Fibroblast of pulmonary artery (primary cell): ENCODE data around the gene PPIL1.

ENCODE experiments used
- DNase-seq: peaks from one replicate; pipeline ENCODE4 v3.0.0-alpha.2; 2010; ENCODE audit warnings: low read depth
- H3K4me3 ChIP-seq: replicated peaks from 2 replicates; pipeline ENCODE4 v1.5.1; 2011; ENCODE audit warnings: low read depth, mild to moderate bottlenecking, control low read depth, low read length, moderate library complexity
- TF ChIP-seq, protein P1 (sequence below): IDR thresholded peaks from 2 replicates; pipeline ENCODE4 v1.5.1; 2011; ENCODE audit warnings: mild to moderate bottlenecking, control low read depth, low read length, inconsistent platforms; ENCODE audit errors: missing control alignments

Gene PPIL1

DNA sequence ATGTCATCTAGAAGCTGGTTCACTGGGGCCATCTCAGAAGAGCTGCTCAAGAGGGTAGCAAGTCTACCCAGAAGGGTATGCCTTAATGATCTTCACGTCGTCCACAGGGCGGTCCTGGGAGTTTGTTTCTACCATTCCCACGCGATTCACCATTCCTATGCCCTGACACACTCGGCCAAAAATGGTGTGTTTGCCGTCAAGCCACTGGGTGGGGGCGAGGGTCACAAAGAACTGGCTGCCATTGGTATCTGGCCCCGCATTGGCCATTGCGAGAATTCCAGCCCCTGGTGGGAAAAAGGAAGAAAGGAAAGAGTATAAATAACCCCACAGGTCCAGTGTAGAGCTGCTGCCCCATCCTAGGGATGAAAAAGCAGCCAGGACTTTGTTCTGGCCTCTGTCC is 18.9 kb downstream of the PPIL1 start:
- DNase-seq: no peak
- TF ChIP-seq, protein P1, sequence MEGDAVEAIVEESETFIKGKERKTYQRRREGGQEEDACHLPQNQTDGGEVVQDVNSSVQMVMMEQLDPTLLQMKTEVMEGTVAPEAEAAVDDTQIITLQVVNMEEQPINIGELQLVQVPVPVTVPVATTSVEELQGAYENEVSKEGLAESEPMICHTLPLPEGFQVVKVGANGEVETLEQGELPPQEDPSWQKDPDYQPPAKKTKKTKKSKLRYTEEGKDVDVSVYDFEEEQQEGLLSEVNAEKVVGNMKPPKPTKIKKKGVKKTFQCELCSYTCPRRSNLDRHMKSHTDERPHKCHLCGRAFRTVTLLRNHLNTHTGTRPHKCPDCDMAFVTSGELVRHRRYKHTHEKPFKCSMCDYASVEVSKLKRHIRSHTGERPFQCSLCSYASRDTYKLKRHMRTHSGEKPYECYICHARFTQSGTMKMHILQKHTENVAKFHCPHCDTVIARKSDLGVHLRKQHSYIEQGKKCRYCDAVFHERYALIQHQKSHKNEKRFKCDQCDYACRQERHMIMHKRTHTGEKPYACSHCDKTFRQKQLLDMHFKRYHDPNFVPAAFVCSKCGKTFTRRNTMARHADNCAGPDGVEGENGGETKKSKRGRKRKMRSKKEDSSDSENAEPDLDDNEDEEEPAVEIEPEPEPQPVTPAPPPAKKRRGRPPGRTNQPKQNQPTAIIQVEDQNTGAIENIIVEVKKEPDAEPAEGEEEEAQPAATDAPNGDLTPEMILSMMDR: no peak
- no peak overlapping the region for H3K4me3 ChIP-seq

DNA sequence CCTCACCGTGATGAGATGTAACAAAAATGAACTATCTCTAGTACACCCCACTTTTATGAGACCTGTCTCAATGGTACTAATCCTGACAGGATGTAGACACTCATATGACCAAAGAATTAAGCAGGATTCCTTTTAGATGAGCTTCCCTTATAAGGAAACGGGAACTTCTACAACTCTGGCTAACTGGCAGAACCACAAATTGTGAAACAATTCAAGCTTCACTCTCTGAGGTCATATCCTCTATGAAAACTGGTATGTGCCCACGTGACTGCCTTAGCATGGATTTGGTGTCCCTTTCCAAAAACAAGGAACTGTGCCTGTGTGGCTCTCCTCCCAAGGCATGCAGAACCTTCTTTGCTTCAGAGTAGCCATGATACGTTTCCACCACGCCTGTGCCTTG is 21.3 kb downstream of the PPIL1 start:
- peak; percentile 96 for DNase-seq
- H3K4me3 ChIP-seq: no peak overlapping the region
- TF ChIP-seq, protein P1: no peak

DNA sequence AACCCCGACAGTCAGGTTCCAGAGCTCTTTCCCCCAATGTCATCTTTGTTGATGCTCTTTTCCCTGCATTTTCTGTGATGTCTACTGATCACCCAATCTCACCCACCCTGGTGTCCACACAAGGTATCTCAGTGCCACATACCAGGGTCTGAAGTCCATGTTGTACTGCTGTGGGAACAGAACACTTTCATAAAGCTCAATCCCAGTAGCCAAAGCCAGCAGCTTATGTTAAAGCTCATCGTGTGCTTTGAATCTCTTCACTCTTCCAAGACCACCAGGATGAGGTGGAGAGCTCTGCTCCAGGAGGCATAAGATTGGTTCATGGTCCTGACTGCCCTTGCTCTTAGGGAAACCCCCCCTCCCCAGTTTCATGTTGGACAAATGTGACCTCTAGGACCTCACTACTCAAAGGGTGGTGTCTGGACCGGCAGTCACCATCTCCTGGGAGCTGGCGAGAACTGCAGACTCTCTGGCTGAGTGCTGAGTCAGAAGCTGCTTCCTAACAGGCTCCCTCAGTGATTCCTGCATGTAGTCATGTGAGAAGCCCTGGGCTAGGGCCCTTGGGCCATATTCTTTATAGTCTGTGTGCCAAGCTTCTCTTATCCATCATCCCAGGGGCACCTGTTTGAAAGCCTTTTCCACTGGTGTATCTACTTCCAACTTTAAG is 22.0 kb downstream of the PPIL1 start:
- TF ChIP-seq, protein P1: peak; percentile 11
- peak; percentile 83 for DNase-seq
- no peak overlapping the region for H3K4me3 ChIP-seq

DNA sequence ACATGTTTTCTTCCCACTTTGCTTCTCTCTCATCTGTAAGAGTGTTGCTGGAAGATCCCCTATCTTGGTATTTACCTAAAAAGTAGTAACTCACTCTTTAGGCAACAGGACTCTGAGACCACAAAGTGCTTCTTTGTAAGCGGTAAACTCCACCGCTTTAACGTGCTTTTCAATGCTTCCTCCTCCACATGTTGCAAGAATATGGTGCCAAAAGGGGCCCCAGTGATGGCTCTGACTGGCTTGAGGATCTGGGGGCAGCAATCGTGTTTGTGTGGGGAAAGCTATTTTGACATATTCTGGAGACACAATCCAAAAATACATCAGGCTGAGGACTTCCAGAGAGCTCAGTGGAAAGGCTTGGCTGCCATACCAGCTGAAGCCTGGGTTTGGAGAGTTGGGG is 23.0 kb downstream of the PPIL1 start:
- H3K4me3 ChIP-seq: no peak overlapping the region
- peak; percentile 77 for DNase-seq
- TF ChIP-seq, protein P1: no peak

DNA sequence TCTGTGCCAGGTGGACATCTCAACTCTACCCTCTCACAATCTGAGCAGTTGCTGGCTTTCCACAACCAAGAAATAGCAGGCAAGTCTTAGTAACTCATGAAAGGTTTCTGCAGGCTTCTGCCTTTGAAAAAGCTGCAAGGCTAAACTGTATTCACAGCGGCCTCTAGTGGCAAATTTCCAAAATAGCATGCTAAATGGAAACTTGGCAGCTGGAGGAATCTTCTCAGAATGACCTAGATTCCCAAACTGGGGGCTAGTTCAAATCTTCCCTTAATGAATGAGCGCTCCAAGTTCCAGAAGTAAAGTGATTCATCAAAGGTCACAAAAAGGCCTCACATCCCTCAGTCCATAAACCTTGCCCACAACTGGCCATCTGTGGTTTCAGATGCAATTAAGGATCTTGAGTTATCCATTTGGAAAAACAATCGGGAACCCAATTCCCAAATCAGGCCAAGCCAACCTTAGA is 23.4 kb downstream of the PPIL1 start:
- DNase-seq: peak; percentile 88
- no peak overlapping the region for H3K4me3 ChIP-seq
- TF ChIP-seq, protein P1: peak; percentile 77

DNA sequence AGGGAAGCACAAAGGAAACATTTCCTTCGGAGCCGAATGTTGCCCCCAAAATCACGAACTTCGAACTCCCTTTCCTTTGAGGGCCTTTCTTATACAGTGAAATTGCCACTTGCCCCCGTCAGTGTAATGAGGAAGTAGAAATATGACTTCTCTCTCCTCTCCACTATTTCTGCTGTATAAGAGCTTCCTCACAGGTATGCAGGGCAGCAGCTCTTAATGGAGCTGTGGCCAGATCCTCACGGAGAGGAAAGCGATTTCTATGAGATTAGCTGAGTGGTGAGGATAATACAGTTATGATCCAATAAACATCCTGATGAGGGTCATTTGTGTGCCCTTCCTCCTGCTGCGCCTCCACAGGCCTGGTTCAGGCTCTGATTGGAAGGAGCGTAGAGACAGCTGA is 24.6 kb downstream of the PPIL1 start:
- H3K4me3 ChIP-seq: no peak overlapping the region
- TF ChIP-seq, protein P1: no peak
- DNase-seq: no peak
